ENCODE measurements around the gene NPHP4. TPM values are rescaled to one million over a fixed set of nuclear protein-coding genes. Genes with fewer than 3 reads are reported as not detected.

NPHP4 gene
- polyA plus RNA-seq, 1 of the 3 experiments (the other 2 are of a cell fraction) = 7.0 TPM

DNA sequence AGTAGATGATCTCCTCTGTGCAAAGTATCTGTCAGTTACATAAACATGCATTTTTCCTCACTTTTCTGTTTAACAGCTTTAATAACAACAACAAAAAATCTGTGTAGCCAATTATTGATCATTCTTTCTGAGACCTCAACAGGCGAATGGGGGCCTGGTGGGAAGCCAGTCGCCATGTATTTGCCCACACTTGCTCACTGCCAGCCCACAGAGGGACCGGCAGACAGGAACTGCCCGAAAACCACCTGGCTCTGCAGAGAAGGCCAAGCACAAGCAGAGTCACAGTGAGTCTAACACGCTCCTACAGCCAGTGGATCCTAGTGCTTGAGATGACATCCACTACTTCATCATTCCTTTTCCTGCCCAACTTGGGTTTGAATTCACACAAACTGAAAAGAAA is 56.1 kb downstream of the NPHP4 start (continued):
- TF ChIP-seq, protein P1, sequence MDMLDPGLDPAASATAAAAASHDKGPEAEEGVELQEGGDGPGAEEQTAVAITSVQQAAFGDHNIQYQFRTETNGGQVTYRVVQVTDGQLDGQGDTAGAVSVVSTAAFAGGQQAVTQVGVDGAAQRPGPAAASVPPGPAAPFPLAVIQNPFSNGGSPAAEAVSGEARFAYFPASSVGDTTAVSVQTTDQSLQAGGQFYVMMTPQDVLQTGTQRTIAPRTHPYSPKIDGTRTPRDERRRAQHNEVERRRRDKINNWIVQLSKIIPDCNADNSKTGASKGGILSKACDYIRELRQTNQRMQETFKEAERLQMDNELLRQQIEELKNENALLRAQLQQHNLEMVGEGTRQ (IDR thresholded peaks at IDR 0.05; ENCODE audit: borderline replicate concordance, low read depth, low read length) = no peak
- TF ChIP-seq SIN3A (IDR thresholded peaks at IDR 0.05; ENCODE audit: borderline replicate concordance, low read depth, low read length) (no peak), CHD2 (IDR thresholded peaks at IDR 0.05; ENCODE audit: low read length, partially characterized antibody) (no peak), GATA2 (CRISPR knock-in tag; IDR thresholded peaks at IDR 0.05) (no peak), FOXJ3 (CRISPR knock-in tag; IDR thresholded peaks at IDR 0.05) (no peak), MXI1 (IDR thresholded peaks at IDR 0.05; ENCODE audit: low read depth, low read length) (no peak), RFX5 (IDR thresholded peaks at IDR 0.05; ENCODE audit: low read length) (no peak)
- TF ChIP-seq, protein P2, sequence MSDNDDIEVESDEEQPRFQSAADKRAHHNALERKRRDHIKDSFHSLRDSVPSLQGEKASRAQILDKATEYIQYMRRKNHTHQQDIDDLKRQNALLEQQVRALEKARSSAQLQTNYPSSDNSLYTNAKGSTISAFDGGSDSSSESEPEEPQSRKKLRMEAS (IDR thresholded peaks at IDR 0.05; ENCODE audit: low read depth) = no peak

DNA sequence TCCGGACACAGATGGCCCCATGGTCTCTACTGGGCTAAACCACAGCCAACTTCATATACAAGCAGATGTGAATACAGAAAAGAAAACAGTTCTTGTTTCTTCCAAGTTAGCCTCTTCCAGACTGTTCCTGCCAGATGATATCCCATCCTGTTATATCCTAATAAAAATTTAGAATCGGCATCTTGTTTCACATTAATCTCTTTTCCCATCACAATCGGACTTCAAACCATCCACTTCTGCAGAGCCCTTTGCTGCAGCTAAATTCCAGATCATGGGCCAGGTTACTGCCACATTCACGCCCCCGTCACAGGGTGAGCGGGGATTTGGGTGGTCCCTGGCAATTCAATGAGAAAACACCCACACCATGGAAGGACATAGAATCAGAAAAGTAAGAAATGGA is 57.2 kb downstream of the NPHP4 start:
- CTCF ChIA-PET = interaction anchor here (0.8 to 1.7 kb wide), 2 partner anchors 11 to 16 kb away, joined by 3 to 4 read pairs; no protein-coding TSS in a partner anchor
- Histone ChIP-seq H3K27me3 (ENCODE audit: insufficient read depth) (no peaks in the 10 kb centered on the region), H3F3A (replicated peaks; ENCODE audit: insufficient read depth) (peaks cover 1% of the 10 kb centered on the region), H3K9ac (no peak overlapping the region), H3K4me3 (ENCODE audit: low read depth in 2 of 2, low read length in 1 of 2) (no peak overlapping the region), H3K9me2 (no peaks in the 10 kb centered on the region), H3K9me3 (no peaks in the 10 kb centered on the region), H3K4me1 (ENCODE audit: control insufficient read depth in 1 of 2, insufficient read depth in 2 of 2, low read depth in 1 of 2, low read length in 1 of 2) (no peaks in the 10 kb centered on the region; a peak in 1 of 4 replicates), H3K4me2 (no peak overlapping the region), H3K27ac (ENCODE audit: low read depth in 2 of 2, low read length in 1 of 2) (no peak overlapping the region), H2AFZ (ENCODE audit: low read depth) (no peak overlapping the region), H3K79me2 (ENCODE audit: insufficient read depth) (no peaks in the 10 kb centered on the region), H3K36me3 (replicated peaks in 1 of 2; ENCODE audit: control insufficient read depth in 1 of 2, insufficient read depth in 2 of 2, low read length in 1 of 2) (peaks cover 5 to 15% of the 10 kb centered on the region in 2 experiments), H4K20me1 (ENCODE audit: insufficient read depth) (no peaks in the 10 kb centered on the region)
- TF ChIP-seq, protein P3, sequence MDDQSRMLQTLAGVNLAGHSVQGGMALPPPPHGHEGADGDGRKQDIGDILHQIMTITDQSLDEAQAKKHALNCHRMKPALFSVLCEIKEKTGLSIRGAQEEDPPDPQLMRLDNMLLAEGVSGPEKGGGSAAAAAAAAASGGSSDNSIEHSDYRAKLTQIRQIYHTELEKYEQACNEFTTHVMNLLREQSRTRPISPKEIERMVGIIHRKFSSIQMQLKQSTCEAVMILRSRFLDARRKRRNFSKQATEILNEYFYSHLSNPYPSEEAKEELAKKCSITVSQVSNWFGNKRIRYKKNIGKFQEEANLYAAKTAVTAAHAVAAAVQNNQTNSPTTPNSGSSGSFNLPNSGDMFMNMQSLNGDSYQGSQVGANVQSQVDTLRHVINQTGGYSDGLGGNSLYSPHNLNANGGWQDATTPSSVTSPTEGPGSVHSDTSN (IDR thresholded peaks at IDR 0.05) = no peak
- TF ChIP-seq FOXJ3 (CRISPR knock-in tag; IDR thresholded peaks at IDR 0.05) = no peak
- TF ChIP-seq, protein P4, sequence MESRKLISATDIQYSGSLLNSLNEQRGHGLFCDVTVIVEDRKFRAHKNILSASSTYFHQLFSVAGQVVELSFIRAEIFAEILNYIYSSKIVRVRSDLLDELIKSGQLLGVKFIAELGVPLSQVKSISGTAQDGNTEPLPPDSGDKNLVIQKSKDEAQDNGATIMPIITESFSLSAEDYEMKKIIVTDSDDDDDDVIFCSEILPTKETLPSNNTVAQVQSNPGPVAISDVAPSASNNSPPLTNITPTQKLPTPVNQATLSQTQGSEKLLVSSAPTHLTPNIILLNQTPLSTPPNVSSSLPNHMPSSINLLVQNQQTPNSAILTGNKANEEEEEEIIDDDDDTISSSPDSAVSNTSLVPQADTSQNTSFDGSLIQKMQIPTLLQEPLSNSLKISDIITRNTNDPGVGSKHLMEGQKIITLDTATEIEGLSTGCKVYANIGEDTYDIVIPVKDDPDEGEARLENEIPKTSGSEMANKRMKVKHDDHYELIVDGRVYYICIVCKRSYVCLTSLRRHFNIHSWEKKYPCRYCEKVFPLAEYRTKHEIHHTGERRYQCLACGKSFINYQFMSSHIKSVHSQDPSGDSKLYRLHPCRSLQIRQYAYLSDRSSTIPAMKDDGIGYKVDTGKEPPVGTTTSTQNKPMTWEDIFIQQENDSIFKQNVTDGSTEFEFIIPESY (IDR thresholded peaks at IDR 0.05; ENCODE audit: borderline replicate concordance, low read depth) = no peak
- no peak for TF ChIP-seq TAF1 (IDR thresholded peaks at IDR 0.05; ENCODE audit: borderline replicate concordance, low read depth, low read length)
- TF ChIP-seq, protein P5, sequence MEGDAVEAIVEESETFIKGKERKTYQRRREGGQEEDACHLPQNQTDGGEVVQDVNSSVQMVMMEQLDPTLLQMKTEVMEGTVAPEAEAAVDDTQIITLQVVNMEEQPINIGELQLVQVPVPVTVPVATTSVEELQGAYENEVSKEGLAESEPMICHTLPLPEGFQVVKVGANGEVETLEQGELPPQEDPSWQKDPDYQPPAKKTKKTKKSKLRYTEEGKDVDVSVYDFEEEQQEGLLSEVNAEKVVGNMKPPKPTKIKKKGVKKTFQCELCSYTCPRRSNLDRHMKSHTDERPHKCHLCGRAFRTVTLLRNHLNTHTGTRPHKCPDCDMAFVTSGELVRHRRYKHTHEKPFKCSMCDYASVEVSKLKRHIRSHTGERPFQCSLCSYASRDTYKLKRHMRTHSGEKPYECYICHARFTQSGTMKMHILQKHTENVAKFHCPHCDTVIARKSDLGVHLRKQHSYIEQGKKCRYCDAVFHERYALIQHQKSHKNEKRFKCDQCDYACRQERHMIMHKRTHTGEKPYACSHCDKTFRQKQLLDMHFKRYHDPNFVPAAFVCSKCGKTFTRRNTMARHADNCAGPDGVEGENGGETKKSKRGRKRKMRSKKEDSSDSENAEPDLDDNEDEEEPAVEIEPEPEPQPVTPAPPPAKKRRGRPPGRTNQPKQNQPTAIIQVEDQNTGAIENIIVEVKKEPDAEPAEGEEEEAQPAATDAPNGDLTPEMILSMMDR (IDR thresholded peaks at IDR 0.05) = no peak
- no peak for TF ChIP-seq YY1 (IDR thresholded peaks at IDR 0.05; ENCODE audit: low read depth)
- TF ChIP-seq GATA2 (CRISPR knock-in tag; IDR thresholded peaks at IDR 0.05) = no peak
- TF ChIP-seq TCF12 (IDR thresholded peaks at IDR 0.05) = no peak
- TF ChIP-seq TEAD4 (IDR thresholded peaks at IDR 0.05; ENCODE audit: borderline replicate concordance, insufficient read depth) = no peak
- TF ChIP-seq ELF1 (IDR thresholded peaks at IDR 0.05) = no peak
- no peak for TF ChIP-seq SMC3 (IDR thresholded peaks at IDR 0.05; ENCODE audit: low read depth, low read length)
- TF ChIP-seq GABPA (IDR thresholded peaks at IDR 0.05; ENCODE audit: low read depth) = no peak
- TF ChIP-seq NRF1 (IDR thresholded peaks at IDR 0.05; ENCODE audit: low read depth, low read length) = no peak
- TF ChIP-seq FOSL2 (IDR thresholded peaks at IDR 0.05; ENCODE audit: borderline replicate concordance, low read depth) = no peak
- WGBS (ENCODE audit: low lambda C conversion rate) = 76% methylated on average over 5 of the region's 6 CpGs
- DNase-seq = no peak
- POLR2A ChIA-PET = no interaction called here
